K562 (cell line): ENCODE measurements around the gene TACC3. TPM values are rescaled to one million over a fixed set of nuclear protein-coding genes. Genes with fewer than 3 reads are reported as not detected.
A peak's percentile ranks its signal among the peaks of the same experiment; 100 is the strongest.

Source experiments
- ATAC-seq: fragments of 200-7000 bp; cut with Tn5 transposase; 3 replicates; pipeline ENCODE4 v1.9.1; 2020; ENCODE audit warnings: moderate library complexity
- BruUV-seq: library from RNA; stranded (reverse); fragments of 400-500 nt; replicated peaks from 2 replicates; lab custom pipeline; 2021; lab: Mats Ljungman, UMichigan
- CTCF ChIA-PET: fragments of 300-600 bp; formaldehyde crosslinking; extraction: SDS; loops from one replicate; lab custom pipeline; 2021; ENCODE audit warnings: low intra/inter-chr PET ratio; lab: Yijun Ruan, JAX
- POLR2A ChIA-PET: fragments of 300-600, 350-650 bp; sonication (Branson Sonifier 250); formaldehyde crosslinking; extraction: SDS; loops from one replicate; lab custom pipeline; 2021; ENCODE audit warnings: antibody characterized with exemption, inconsistent platforms; lab: Yijun Ruan, JAX
- DNase-seq, 4 experiments: peaks; one replicate each; pipeline versions ENCODE4 v3.0.0 to v3.0.0-alpha.2; 2011 to 2018; ENCODE audit warnings: low spot score in 3 of 4, mixed read lengths in 3 of 4; ENCODE audit errors: extremely low read depth in 1 of 4
- FAIRE-seq: peaks from 2 replicates; lab custom pipeline; 2011; peaks lifted over from hg19 to GRCh38; lab: Jason Lieb, UNC
- H2AFZ ChIP-seq: 2 replicates; pipeline ENCODE4 v1.6.0; 2011; ENCODE audit warnings: low read depth, low read length, control low read depth, inconsistent platforms
- H3K27ac ChIP-seq: fragments of 200-600 bp; 3 replicates; pipeline ENCODE4 v1.8.0; 2011; ENCODE audit warnings: low read depth, mild to moderate bottlenecking, control low read depth, inconsistent platforms, low read length, moderate library complexity, mixed read lengths; ENCODE audit errors: extremely low read depth
- H3K27me3 ChIP-seq, 2 experiments: fragments of 300-600 bp in 1 of 2; 2 replicates in 1 of 2; 3 replicates in 1 of 2; pipeline versions ENCODE4 v1.6.0 to v1.8.0; 2011; ENCODE audit warnings: inconsistent platforms in 2 of 2, low read length in 2 of 2, mild to moderate bottlenecking in 1 of 2, mixed read lengths in 1 of 2, moderate library complexity in 1 of 2; ENCODE audit not compliant: control insufficient read depth in 2 of 2, insufficient read depth in 2 of 2
- H3K36me3 ChIP-seq: fragments of 300-600 bp; 3 replicates; pipeline ENCODE4 v1.8.0; 2011; ENCODE audit warnings: mild to moderate bottlenecking, low read length, inconsistent platforms; ENCODE audit not compliant: control insufficient read depth, insufficient read depth
- H3K4me1 ChIP-seq, 2 experiments: fragments of 200-600 bp in 1 of 2; replicated peaks in 1 of 2; 2 replicates in 1 of 2; 3 replicates in 1 of 2; pipeline versions ENCODE4 v1.5.1 to v1.8.0; 2011; ENCODE audit warnings: inconsistent platforms in 2 of 2, low read length in 2 of 2, mild to moderate bottlenecking in 1 of 2, mixed read lengths in 1 of 2, moderate library complexity in 1 of 2; ENCODE audit not compliant: control insufficient read depth in 2 of 2, insufficient read depth in 2 of 2
- H3K4me2 ChIP-seq: 2 replicates; pipeline ENCODE4 v1.6.1; 2011; ENCODE audit warnings: low read length, control low read depth, inconsistent platforms, mixed read lengths; ENCODE audit not compliant: insufficient read depth
- H3K4me3 ChIP-seq: fragments of 200-600 bp; sonication (generic), shearing (Covaris generic); 2 replicates; pipeline ENCODE4 v1.5.1; 2016; ENCODE audit warnings: control low read depth, inconsistent platforms
- H3K79me2 ChIP-seq: fragments of 200-600 bp; 3 replicates; pipeline ENCODE4 v1.8.0; 2011; ENCODE audit warnings: low read length, inconsistent platforms; ENCODE audit not compliant: control insufficient read depth, insufficient read depth
- H3K9ac ChIP-seq, 2 experiments: 2 replicates each; pipeline versions ENCODE4 v1.6.0 to v1.6.1; 2011; ENCODE audit warnings: low read depth in 2 of 2, low read length in 2 of 2, control low read depth in 1 of 2, inconsistent platforms in 1 of 2, mild to moderate bottlenecking in 1 of 2, mixed read lengths in 1 of 2; ENCODE audit not compliant: insufficient read depth in 1 of 2
- H3K9me1 ChIP-seq: one replicate; pipeline ENCODE4 v1.6.0; 2011; ENCODE audit warnings: inconsistent platforms, mild to moderate bottlenecking, low read length, moderate library complexity; ENCODE audit not compliant: control insufficient read depth, insufficient read depth
- H3K9me3 ChIP-seq: replicated peaks from 2 replicates; pipeline ENCODE4 v1.5.1; 2011; ENCODE audit warnings: low read depth, low read length, inconsistent platforms; ENCODE audit not compliant: control insufficient read depth, insufficient read depth
- H4K20me1 ChIP-seq: replicated peaks from 2 replicates; pipeline ENCODE4 v1.6.1; 2011; ENCODE audit warnings: low read length, inconsistent platforms, mixed read lengths; ENCODE audit not compliant: control insufficient read depth, insufficient read depth
- BCOR ChIP-seq: fragments of 450-650 bp; IDR thresholded peaks from 2 replicates; pipeline ENCODE4 v1.6.1; 2016
- E2F3 ChIP-seq: fragments of 250-450 bp; sonication (Bioruptor Pico); IDR thresholded peaks from 2 replicates; pipeline ENCODE4 v1.4.0; 2020; ENCODE audit warnings: mild to moderate bottlenecking
- MAX ChIP-seq: sonication (generic); formaldehyde crosslinking; IDR thresholded peaks from 2 replicates; pipeline ENCODE4 v1.9.0; 2022; ENCODE audit warnings: mild to moderate bottlenecking, missing genetic modification reagents
- PTBP1 ChIP-seq: fragments of 200-400 bp; formaldehyde crosslinking; IDR thresholded peaks from 2 replicates; pipeline ENCODE4 v1.6.1; 2017; ENCODE audit warnings: low read depth, low read length
- RAD21 ChIP-seq, 2 experiments: fragments of 250-450 bp in 1 of 2; fragments of 450-650 bp in 1 of 2; sonication (Bioruptor Pico) in 1 of 2; formaldehyde crosslinking in 1 of 2; IDR thresholded peaks in 1 of 2; conservative IDR thresholded peaks in 1 of 2; 2 replicates each; pipeline versions ENCODE4 v1.4.0 to v1.8.0; 2020 to 2022; ENCODE audit warnings: mild to moderate bottlenecking in 2 of 2, moderate library complexity in 1 of 2
- SP2 ChIP-seq: IDR thresholded peaks from 2 replicates; pipeline ENCODE4 v1.6.1; 2011; ENCODE audit warnings: mild to moderate bottlenecking, low read depth, low read length, moderate library complexity; ENCODE audit not compliant: poor library complexity, severe bottlenecking; ENCODE audit errors: extremely low read depth
- SRF ChIP-seq, 2 experiments: fragments of 250-450, 450-650 bp in 1 of 2; sonication (Bioruptor Pico) in 1 of 2; sonication (generic) in 1 of 2; formaldehyde crosslinking; IDR thresholded peaks; 2 replicates each; pipeline versions ENCODE4 v1.5.0 to v1.5.1; 2020 to 2022; ENCODE audit warnings: mild to moderate bottlenecking in 1 of 2, missing genetic modification reagents in 1 of 2
- TFAP4 ChIP-seq: sonication (generic); formaldehyde crosslinking; IDR thresholded peaks from 2 replicates; pipeline ENCODE4 v1.8.0; 2022; ENCODE audit warnings: missing genetic modification reagents, mild to moderate bottlenecking, moderate library complexity, borderline replicate concordance
- ZNF280B ChIP-seq: fragments of 250-450 bp; sonication (Bioruptor Pico); IDR thresholded peaks from 2 replicates; pipeline ENCODE4 v1.5.1; 2021; ENCODE audit warnings: mild to moderate bottlenecking
- ZNF408 ChIP-seq: fragments of 250-450 bp; sonication (Bioruptor Pico); IDR thresholded peaks from 2 replicates; pipeline ENCODE4 v1.4.0; 2020; ENCODE audit warnings: low read depth, mild to moderate bottlenecking, moderate library complexity
- ZNF589 ChIP-seq: fragments of 200-800 bp; sonication (Bioruptor generic); IDR thresholded peaks from 2 replicates; pipeline ENCODE4 v1.6.1; 2016; ENCODE audit warnings: low read depth, missing genetic modification characterization, missing compliant biosample characterization
- ZNF668 ChIP-seq: fragments of 250-450 bp; sonication (Bioruptor Pico); IDR thresholded peaks from 2 replicates; pipeline ENCODE4 v1.8.0; 2022; ENCODE audit warnings: mild to moderate bottlenecking, inconsistent platforms
- WGBS: fragments of 100-300 bp; shearing (Covaris generic); methylation state at CpG from one replicate; pipeline ENCODE4 v1.1.6; 2016; ENCODE audit warnings: low coverage, mixed read lengths; ENCODE audit not compliant: insufficient coverage; ENCODE audit errors: missing lambda C conversion rate; 5-methylcytosine and 5-hydroxymethylcytosine counted together
- in situ Hi-C: fragments of 300-500 bp; cut with MboI; formaldehyde crosslinking; loops from 4 replicates; pipeline ENCODE4 v1.15.0; 2018; ENCODE audit warnings: inconsistent platforms, mixed read lengths
- intact Hi-C: fragments of 100-400 bp; cut with micrococcal nuclease; formaldehyde crosslinking; loops from 2 replicates; pipeline ENCODE4 v1.14.2; 2022
- polyA plus RNA-seq, 8 experiments: library from polyadenylated mRNA; depleted of rRNA in 4 of 8; stranded (reverse) in 5 of 8; unstranded in 3 of 8; fragments of >200 nt; fragmentation: Nextera tagmentation in 2 of 8; fragmentation: Illumina TruSeq in 1 of 8; extraction: Ambion mirVana in 2 of 8; extraction: Trizol in 1 of 8; gene quantifications; 2 replicates each; pipeline versions ENCODE4 v1.2.1 to v1.2.3, GENCODE V29; 2011 to 2014; ENCODE audit warnings: inconsistent platforms in 1 of 8, missing spikeins in 1 of 8
- total RNA-seq, 7 experiments: library from RNA; depleted of rRNA in 6 of 7; stranded (reverse); fragments of >200 nt in 6 of 7; fragmentation: Illumina TruSeq in 2 of 7; extraction: Trizol in 2 of 7; gene quantifications; 2 replicates each; pipeline versions ENCODE4 v1.2.1 to v1.2.3, GENCODE V29; 2011 to 2021; ENCODE audit warnings: low replicate concordance in 1 of 7
- TF ChIP-seq, protein P1 (sequence below): fragments of 450-650 bp; IDR thresholded peaks from 2 replicates; pipeline ENCODE4 v1.6.1; 2016; ENCODE audit warnings: low read depth, mild to moderate bottlenecking, moderate library complexity
- TF ChIP-seq, protein P2 (sequence below), 3 experiments: IDR thresholded peaks in 2 of 3; conservative IDR thresholded peaks in 1 of 3; 2 replicates each; pipeline ENCODE4 v1.5.1; 2011 to 2012; ENCODE audit warnings: low read length in 3 of 3, mild to moderate bottlenecking in 3 of 3, control low read depth in 2 of 3, improper control_type of control experiment in 1 of 3, inconsistent platforms in 1 of 3, low read depth in 1 of 3, mixed read lengths in 1 of 3, moderate library complexity in 1 of 3; ENCODE audit not compliant: insufficient read depth in 2 of 3
- TF ChIP-seq, protein P3 (sequence below): sonication (generic); formaldehyde crosslinking; IDR thresholded peaks from 2 replicates; pipeline ENCODE4 v1.8.0; 2022; ENCODE audit warnings: mild to moderate bottlenecking, missing genetic modification reagents

Gene TACC3
- total and polyA plus RNA-seq, 9 of the 15 experiments (the other 6 are each of a cell fraction or from before 2014, with no cell fraction given), result 1.9 to 122 (median 55.6) TPM

- no peaks in the 10 kb centered on the region for H3K27me3 ChIP-seq
- WGBS, result 56% methylated on average over 13 of the region's 13 CpGs
- H2AFZ ChIP-seq, result 0 out of 2 replicates have a peak overlapping the region, but pooled peaks have one; percentile 4
- no peak overlapping the region for H3K4me3 ChIP-seq
- H3K9ac ChIP-seq, result peak overlapping the region in 1 of 2 experiments; percentile 52; a peak in 2 of 4 replicates
- H4K20me1 ChIP-seq, result no peaks in the 10 kb centered on the region
- no peak for ATAC-seq
- CTCF ChIA-PET, result no interaction called here
- no peak for FAIRE-seq
- in situ Hi-C loops, result no loop called here
- no peaks in the 10 kb centered on the region for H3K79me2 ChIP-seq
- POLR2A ChIA-PET, result interaction anchor here (0.8 kb wide), 1 partner anchor 48 kb away, joined by 3 read pairs; no protein-coding TSS in a partner anchor
- intact Hi-C loops, result no loop called here
- no peak overlapping the region for H3K27ac ChIP-seq
- BruUV-seq, result no TSS peak
- H3K4me2 ChIP-seq, result no peak overlapping the region
- H3K9me3 ChIP-seq, result no peaks in the 10 kb centered on the region
- H3K4me1 ChIP-seq, result peaks cover 0 to 93% of the 10 kb centered on the region in 2 experiments; a peak in 3 of 5 replicates
- H3K9me1 ChIP-seq, result no peaks in the 10 kb centered on the region
- no peak for DNase-seq
- no peaks in the 10 kb centered on the region for H3K36me3 ChIP-seq
- TF ChIP-seq ZNF408 (no peak), TFAP4 (CRISPR knock-in tag) (0 out of 2 replicates have a peak, but pooled peaks have one; percentile 4), MAX (CRISPR knock-in tag) (no peak), SP2 (no peak), ZNF589 (no peak), BCOR (no peak), ZNF280B (no peak), SRF (CRISPR knock-in tag; IDR thresholded peaks at IDR 0.05) (no peak), RAD21 (CRISPR knock-in tag; conservative IDR thresholded peaks at IDR 0.05 in 1 of 2, IDR thresholded peaks at IDR 0.05 in 1 of 2) (peak in 1 of 2 experiments; percentile 33; a peak in 2 of 4 replicates), ZNF668 (CRISPR knock-in tag) (no peak), PTBP1 (no peak), E2F3 (CRISPR knock-in tag) (no peak)
- TF ChIP-seq, protein P1, sequence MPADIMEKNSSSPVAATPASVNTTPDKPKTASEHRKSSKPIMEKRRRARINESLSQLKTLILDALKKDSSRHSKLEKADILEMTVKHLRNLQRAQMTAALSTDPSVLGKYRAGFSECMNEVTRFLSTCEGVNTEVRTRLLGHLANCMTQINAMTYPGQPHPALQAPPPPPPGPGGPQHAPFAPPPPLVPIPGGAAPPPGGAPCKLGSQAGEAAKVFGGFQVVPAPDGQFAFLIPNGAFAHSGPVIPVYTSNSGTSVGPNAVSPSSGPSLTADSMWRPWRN, result no peak
- TF ChIP-seq, protein P2, sequence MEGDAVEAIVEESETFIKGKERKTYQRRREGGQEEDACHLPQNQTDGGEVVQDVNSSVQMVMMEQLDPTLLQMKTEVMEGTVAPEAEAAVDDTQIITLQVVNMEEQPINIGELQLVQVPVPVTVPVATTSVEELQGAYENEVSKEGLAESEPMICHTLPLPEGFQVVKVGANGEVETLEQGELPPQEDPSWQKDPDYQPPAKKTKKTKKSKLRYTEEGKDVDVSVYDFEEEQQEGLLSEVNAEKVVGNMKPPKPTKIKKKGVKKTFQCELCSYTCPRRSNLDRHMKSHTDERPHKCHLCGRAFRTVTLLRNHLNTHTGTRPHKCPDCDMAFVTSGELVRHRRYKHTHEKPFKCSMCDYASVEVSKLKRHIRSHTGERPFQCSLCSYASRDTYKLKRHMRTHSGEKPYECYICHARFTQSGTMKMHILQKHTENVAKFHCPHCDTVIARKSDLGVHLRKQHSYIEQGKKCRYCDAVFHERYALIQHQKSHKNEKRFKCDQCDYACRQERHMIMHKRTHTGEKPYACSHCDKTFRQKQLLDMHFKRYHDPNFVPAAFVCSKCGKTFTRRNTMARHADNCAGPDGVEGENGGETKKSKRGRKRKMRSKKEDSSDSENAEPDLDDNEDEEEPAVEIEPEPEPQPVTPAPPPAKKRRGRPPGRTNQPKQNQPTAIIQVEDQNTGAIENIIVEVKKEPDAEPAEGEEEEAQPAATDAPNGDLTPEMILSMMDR (IDR thresholded peaks at IDR 0.05 in 2 of 3, conservative IDR thresholded peaks at IDR 0.05 in 1 of 3; ENCODE audit: insufficient read depth in 2 of 3, low read depth in 1 of 3, low read length in 3 of 3), result peak in 2 of 3 experiments; percentile 10 to 11; a peak in 1 of 6 replicates
- TF ChIP-seq, protein P3, sequence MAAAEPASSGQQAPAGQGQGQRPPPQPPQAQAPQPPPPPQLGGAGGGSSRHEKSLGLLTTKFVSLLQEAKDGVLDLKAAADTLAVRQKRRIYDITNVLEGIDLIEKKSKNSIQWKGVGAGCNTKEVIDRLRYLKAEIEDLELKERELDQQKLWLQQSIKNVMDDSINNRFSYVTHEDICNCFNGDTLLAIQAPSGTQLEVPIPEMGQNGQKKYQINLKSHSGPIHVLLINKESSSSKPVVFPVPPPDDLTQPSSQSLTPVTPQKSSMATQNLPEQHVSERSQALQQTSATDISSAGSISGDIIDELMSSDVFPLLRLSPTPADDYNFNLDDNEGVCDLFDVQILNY (CRISPR knock-in tag), result no peak
Observed at GRCh38 chr4:1759818-1760223, 38.5 kb downstream of the TACC3 start.
